HepG2 (cell line): Measurements from ENCODE around the gene TBX21. TPM values are rescaled to one million over a fixed set of nuclear protein-coding genes. Genes with fewer than 3 reads are reported as not detected.

Experiments used
- CTCF ChIP-seq: sonication (generic); formaldehyde crosslinking; IDR thresholded peaks from 2 replicates; pipeline ENCODE4 v1.5.0; 2020; ENCODE audit warnings: mild to moderate bottlenecking, missing genetic modification reagents, moderate library complexity
- FOXM1 ChIP-seq: sonication (generic); formaldehyde crosslinking; IDR thresholded peaks from 2 replicates; pipeline ENCODE4 v1.5.0; 2020; ENCODE audit warnings: missing genetic modification reagents
- GABPB1 ChIP-seq: IDR thresholded peaks from 2 replicates; pipeline ENCODE4 v1.6.1; 2016; ENCODE audit warnings: mild to moderate bottlenecking, missing genetic modification reagents, moderate library complexity, missing compliant biosample characterization
- KDM5B ChIP-seq: sonication (generic); formaldehyde crosslinking; IDR thresholded peaks from 2 replicates; pipeline ENCODE4 v1.4.0; 2020; ENCODE audit warnings: missing genetic modification reagents, mild to moderate bottlenecking, borderline replicate concordance
- POLR2AphosphoS5 ChIP-seq: IDR thresholded peaks from 2 replicates; pipeline ENCODE4 v1.6.1; 2012; ENCODE audit warnings: low read depth, low read length
- SALL1 ChIP-seq: sonication (generic); formaldehyde crosslinking; IDR thresholded peaks from 2 replicates; pipeline ENCODE4 v1.8.0; 2022; ENCODE audit warnings: mild to moderate bottlenecking, missing genetic modification reagents
- SRSF4 ChIP-seq: fragments of 200-400 bp; formaldehyde crosslinking; IDR thresholded peaks from one replicate; pipeline ENCODE4 v1.6.1; 2018; ENCODE audit warnings: mild to moderate bottlenecking, low read depth, low read length, moderate library complexity; ENCODE audit not compliant: poor library complexity, severe bottlenecking
- SRSF9 ChIP-seq: fragments of 200-400 bp; formaldehyde crosslinking; IDR thresholded peaks from 2 replicates; pipeline ENCODE4 v1.6.1; 2018; ENCODE audit warnings: borderline replicate concordance, mild to moderate bottlenecking, low read depth, low read length; ENCODE audit not compliant: insufficient read depth, poor library complexity, severe bottlenecking
- TBX3 ChIP-seq: fragments of 450-650 bp; IDR thresholded peaks from 2 replicates; pipeline ENCODE4 v1.6.1; 2017; ENCODE audit warnings: antibody characterized with exemption, mild to moderate bottlenecking, inconsistent platforms, borderline replicate concordance
- UBTF ChIP-seq: sonication (generic); formaldehyde crosslinking; IDR thresholded peaks from 2 replicates; pipeline ENCODE4 v1.4.0; 2020; ENCODE audit warnings: mild to moderate bottlenecking, missing genetic modification reagents
- XRCC5 ChIP-seq: fragments of 200-400 bp; formaldehyde crosslinking; optimal IDR thresholded peaks from 2 replicates; pipeline ENCODE3; 2017; ENCODE audit warnings: mild to moderate bottlenecking, low read length
- ZFP90 ChIP-seq: sonication (generic); formaldehyde crosslinking; IDR thresholded peaks from 2 replicates; pipeline ENCODE4 v1.8.0; 2022; ENCODE audit warnings: missing genetic modification reagents, mild to moderate bottlenecking, inconsistent platforms, borderline replicate concordance
- ZFY ChIP-seq: sonication (generic); formaldehyde crosslinking; IDR thresholded peaks from 2 replicates; pipeline ENCODE4 v1.4.0; 2020; ENCODE audit warnings: missing genetic modification reagents
- ZNF276 ChIP-seq: sonication (generic); formaldehyde crosslinking; IDR thresholded peaks from 2 replicates; pipeline ENCODE4 v1.4.0; 2020; ENCODE audit warnings: mild to moderate bottlenecking, low read depth, missing genetic modification reagents
- ZNF362 ChIP-seq: sonication (generic); formaldehyde crosslinking; IDR thresholded peaks from 2 replicates; pipeline ENCODE4 v1.4.0; 2020; ENCODE audit warnings: missing genetic modification reagents, mild to moderate bottlenecking, borderline replicate concordance
- ZNF501 ChIP-seq: sonication (generic); formaldehyde crosslinking; IDR thresholded peaks from 2 replicates; pipeline ENCODE4 v1.5.1; 2020; ENCODE audit warnings: mild to moderate bottlenecking, moderate library complexity, missing genetic modification reagents
- ZNF710 ChIP-seq: sonication (generic); formaldehyde crosslinking; IDR thresholded peaks from 2 replicates; pipeline ENCODE4 v1.5.0; 2020; ENCODE audit warnings: mild to moderate bottlenecking, missing genetic modification reagents, borderline replicate concordance
- ZNF891 ChIP-seq: sonication (generic); formaldehyde crosslinking; IDR thresholded peaks from 2 replicates; pipeline ENCODE4 v1.5.0; 2020; ENCODE audit warnings: mild to moderate bottlenecking, missing genetic modification reagents
- polyA plus RNA-seq, 8 experiments: library from polyadenylated mRNA; depleted of rRNA in 3 of 8; stranded (reverse) in 7 of 8; unstranded in 1 of 8; fragments of >200 nt; fragmentation: Illumina TruSeq in 4 of 8; extraction: Trizol in 4 of 8; gene quantifications; 2 replicates each; pipeline versions ENCODE4 v1.2.1 to v1.2.3, GENCODE V29; 2011 to 2016; ENCODE audit warnings: low read depth in 4 of 8, missing spikeins in 1 of 8, mixed read lengths in 1 of 8; ENCODE audit not compliant: insufficient read depth in 1 of 8
- total RNA-seq, 5 experiments: library from RNA; depleted of rRNA; stranded (reverse); fragments of >200 nt; fragmentation: Illumina TruSeq; extraction: Trizol; gene quantifications; 2 replicates each; pipeline ENCODE4 v1.2.3, GENCODE V29; 2016; ENCODE audit warnings: low read depth in 1 of 5

Gene TBX21
- total and polyA plus RNA-seq, 2 of the 13 experiments (the other 11 are each of a cell fraction or from before 2014, with no cell fraction given) = not detected

GRCh38 chr17:47789611-47790561, 56.9 kb downstream of the TBX21 start (continued):
- TF ChIP-seq CTCF (CRISPR knock-in tag) (peak; percentile 77), ZFP90 (CRISPR knock-in tag) (no peak), SALL1 (CRISPR knock-in tag) (peak; percentile 32; the same call in 1 of the 2 replicates), KDM5B (CRISPR knock-in tag) (peak; percentile 46; the same call in 1 of the 2 replicates), SRSF4 (no peak), ZNF891 (CRISPR knock-in tag) (0 out of 2 replicates have a peak, but pooled peaks have one; percentile 55), XRCC5 (peak; percentile 66), FOXM1 (0 out of 2 replicates have a peak, but pooled peaks have one; percentile 37), ZNF710 (CRISPR knock-in tag) (peak; percentile 25; the same call in 1 of the 2 replicates), GABPB1 (CRISPR knock-in tag) (peak; percentile 60; the same call in 1 of the 2 replicates), TBX3 (no peak), POLR2AphosphoS5 (no peak), ZNF276 (CRISPR knock-in tag) (no peak), UBTF (CRISPR knock-in tag) (peak; percentile 92), ZNF501 (CRISPR knock-in tag) (0 out of 2 replicates have a peak, but pooled peaks have one; percentile 43), ZNF362 (CRISPR knock-in tag) (no peak), ZFY (CRISPR knock-in tag) (peak; percentile 46; the same call in 1 of the 2 replicates), SRSF9 (no peak)
